CD14-positive monocyte (primary cell): ENCODE results near the gene TAS1R3. TPM values are rescaled to one million over a fixed set of nuclear protein-coding genes. Genes with fewer than 3 reads are reported as not detected.

Experiments used
- DNase-seq, 3 donors: peaks; one replicate each; pipeline ENCODE4 v3.0.0-alpha.2; 2011 to 2022
- H2AFZ ChIP-seq: 2 replicates; pipeline ENCODE4 v1.6.0; 2012; ENCODE audit warnings: mild to moderate bottlenecking, low read depth, low read length, inconsistent platforms; ENCODE audit not compliant: insufficient read depth, poor library complexity, severe bottlenecking
- H3K27ac ChIP-seq, 2 donors: 1 replicate in 1 of 2; 2 replicates in 1 of 2; pipeline ENCODE4 v1.5.1; 2012 to 2013; ENCODE audit warnings: low read length in 2 of 2, control low read depth in 1 of 2, inconsistent platforms in 1 of 2, low read depth in 1 of 2, mild to moderate bottlenecking in 1 of 2
- H3K27me3 ChIP-seq, 2 donors: one replicate each; pipeline versions ENCODE4 v1.6.0 to v1.6.1; 2011 to 2013; ENCODE audit warnings: low read length in 2 of 2; ENCODE audit not compliant: control insufficient read depth in 2 of 2, insufficient read depth in 2 of 2
- H3K36me3 ChIP-seq, 2 donors: replicated peaks in 1 of 2; 1 replicate in 1 of 2; 2 replicates in 1 of 2; pipeline versions ENCODE4 v1.5.1 to v1.6.1; 2012 to 2013; ENCODE audit warnings: low read length in 2 of 2, control low read depth in 1 of 2, inconsistent platforms in 1 of 2, mild to moderate bottlenecking in 1 of 2; ENCODE audit not compliant: insufficient read depth in 2 of 2, control insufficient read depth in 1 of 2
- H3K4me1 ChIP-seq, 2 donors: 1 replicate in 1 of 2; 2 replicates in 1 of 2; pipeline versions ENCODE4 v1.5.1 to v1.6.1; 2012 to 2013; ENCODE audit warnings: low read length in 2 of 2, control low read depth in 1 of 2, inconsistent platforms in 1 of 2, mild to moderate bottlenecking in 1 of 2, moderate library complexity in 1 of 2; ENCODE audit not compliant: insufficient read depth in 2 of 2, control insufficient read depth in 1 of 2
- H3K4me2 ChIP-seq: replicated peaks from 2 replicates; pipeline ENCODE3; 2012; ENCODE audit warnings: low read length, moderate library complexity, mild to moderate bottlenecking; ENCODE audit not compliant: poor library complexity, severe bottlenecking; ENCODE audit errors: extremely low read depth
- H3K4me3 ChIP-seq, 3 experiments: fragments of 200-600 bp in 1 of 3; sonication (generic) in 1 of 3; replicated peaks in 1 of 3; 1 replicate in 2 of 3; 2 replicates in 1 of 3; pipeline ENCODE4 v1.5.1; 2011 to 2013; ENCODE audit warnings: low read length in 3 of 3, mild to moderate bottlenecking in 3 of 3, control low read depth in 2 of 3, low read depth in 2 of 3, inconsistent platforms in 1 of 3, moderate library complexity in 1 of 3
- H3K79me2 ChIP-seq: 2 replicates; pipeline ENCODE4 v1.6.0; 2012; ENCODE audit warnings: mild to moderate bottlenecking, control low read depth, inconsistent platforms, low read length, moderate library complexity; ENCODE audit not compliant: insufficient read depth
- H3K9ac ChIP-seq: 2 replicates; pipeline ENCODE4 v1.6.0; 2017; ENCODE audit warnings: low read length, mild to moderate bottlenecking; ENCODE audit not compliant: insufficient read depth, poor library complexity, severe bottlenecking
- H3K9me3 ChIP-seq, 2 donors: replicated peaks in 1 of 2; 1 replicate in 1 of 2; 2 replicates in 1 of 2; pipeline versions ENCODE4 v1.5.1 to v1.6.1; 2012 to 2013; ENCODE audit warnings: low read length in 2 of 2, control low read depth in 1 of 2; ENCODE audit not compliant: control insufficient read depth in 1 of 2, insufficient read depth in 1 of 2
- H4K20me1 ChIP-seq: 2 replicates; pipeline ENCODE4 v1.6.0; 2012; ENCODE audit warnings: mild to moderate bottlenecking, low read length, control low read depth, moderate library complexity; ENCODE audit not compliant: insufficient read depth
- H3K27ac Mint-ChIP-seq, 7 donors: one replicate each; pipeline ENCODE4 v1.8.0; 2020; ENCODE audit warnings: mild to moderate bottlenecking in 7 of 7, mixed read lengths in 7 of 7, moderate library complexity in 6 of 7, inconsistent platforms in 2 of 7
- H3K27me3 Mint-ChIP-seq, 3 donors: one replicate each; pipeline ENCODE4 v1.8.0; 2021 to 2022; ENCODE audit warnings: low read depth in 3 of 3, mild to moderate bottlenecking in 3 of 3, mixed read lengths in 3 of 3, moderate library complexity in 3 of 3, inconsistent platforms in 1 of 3
- H3K36me3 Mint-ChIP-seq, 2 donors: one replicate each; pipeline ENCODE4 v1.8.0; 2020; ENCODE audit warnings: mixed read lengths in 2 of 2, inconsistent platforms in 1 of 2, mild to moderate bottlenecking in 1 of 2
- H3K4me1 Mint-ChIP-seq: one replicate; pipeline ENCODE4 v1.8.0; 2020; ENCODE audit warnings: mild to moderate bottlenecking, mixed read lengths
- H3K4me3 Mint-ChIP-seq, 2 donors: one replicate each; pipeline ENCODE4 v1.8.0; 2020; ENCODE audit warnings: mild to moderate bottlenecking in 2 of 2, mixed read lengths in 2 of 2, moderate library complexity in 1 of 2
- H3K9me3 Mint-ChIP-seq, 7 donors: one replicate each; pipeline ENCODE4 v1.8.0; 2020 to 2022; ENCODE audit warnings: mixed read lengths in 7 of 7, mild to moderate bottlenecking in 6 of 7, moderate library complexity in 6 of 7, inconsistent platforms in 2 of 7
- WGBS: methylation state at CpG from one replicate; pipeline ENCODE4 v1.1.5; 2013; ENCODE audit warnings: missing lambda C conversion rate; ENCODE audit not compliant: insufficient coverage; 5-methylcytosine and 5-hydroxymethylcytosine counted together
- intact Hi-C, 2 donors: fragments of 100-400 bp; cut with micrococcal nuclease; formaldehyde crosslinking; loops; one replicate each; pipeline versions ENCODE4 v1.15.0 to v1.15.1; 2023
- polyA plus RNA-seq, 3 donors: library from polyadenylated mRNA; depleted of rRNA in 1 of 3; unstranded in 2 of 3; stranded (reverse) in 1 of 3; fragments of 300-500 nt in 2 of 3; fragments of >200 nt in 1 of 3; fragmentation: Illumina TruSeq in 2 of 3; gene quantifications; 1 replicate in 2 of 3; 2 replicates in 1 of 3; pipeline ENCODE4 v1.2.3, GENCODE V29; 2012 to 2021
- TF ChIP-seq, protein P1 (sequence below): fragments of 200-600 bp; IDR thresholded peaks from one replicate; pipeline ENCODE4 v1.8.0; 2022; ENCODE audit warnings: antibody characterized with exemption, mild to moderate bottlenecking

The TAS1R3 gene
- polyA plus RNA-seq, 3 donors: 0.45 TPM; not detected in 2

DNA sequence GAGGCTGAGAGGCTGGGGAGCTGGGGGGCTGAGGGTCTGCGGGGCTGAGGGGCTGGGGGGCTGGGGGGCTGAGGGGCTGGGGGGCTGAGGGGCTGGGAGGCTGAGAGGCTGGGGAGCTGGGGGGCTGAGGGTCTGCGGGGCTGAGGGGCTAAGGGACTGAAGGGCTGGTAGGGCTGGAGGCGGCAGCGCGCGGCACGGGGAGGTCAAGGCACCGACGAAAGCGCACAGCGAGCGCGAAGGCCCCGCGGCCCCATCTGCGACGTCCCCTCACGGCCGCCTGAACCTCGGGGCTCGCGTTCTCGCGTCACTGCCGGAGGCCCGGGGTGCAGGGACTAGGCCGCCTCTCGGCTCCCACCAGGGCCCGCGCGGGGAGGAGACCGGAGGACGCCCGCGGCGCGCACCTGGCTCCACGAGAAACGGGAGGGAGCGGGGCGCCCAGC is 7.0 kb upstream of the TAS1R3 start:
- Histone ChIP-seq H3K4me3 (peak overlapping the region; percentile 65 to 92 (median 87)), H3K79me2 (peaks cover 59% of the 10 kb centered on the region)
- intact Hi-C loops: no loop called here

DNA sequence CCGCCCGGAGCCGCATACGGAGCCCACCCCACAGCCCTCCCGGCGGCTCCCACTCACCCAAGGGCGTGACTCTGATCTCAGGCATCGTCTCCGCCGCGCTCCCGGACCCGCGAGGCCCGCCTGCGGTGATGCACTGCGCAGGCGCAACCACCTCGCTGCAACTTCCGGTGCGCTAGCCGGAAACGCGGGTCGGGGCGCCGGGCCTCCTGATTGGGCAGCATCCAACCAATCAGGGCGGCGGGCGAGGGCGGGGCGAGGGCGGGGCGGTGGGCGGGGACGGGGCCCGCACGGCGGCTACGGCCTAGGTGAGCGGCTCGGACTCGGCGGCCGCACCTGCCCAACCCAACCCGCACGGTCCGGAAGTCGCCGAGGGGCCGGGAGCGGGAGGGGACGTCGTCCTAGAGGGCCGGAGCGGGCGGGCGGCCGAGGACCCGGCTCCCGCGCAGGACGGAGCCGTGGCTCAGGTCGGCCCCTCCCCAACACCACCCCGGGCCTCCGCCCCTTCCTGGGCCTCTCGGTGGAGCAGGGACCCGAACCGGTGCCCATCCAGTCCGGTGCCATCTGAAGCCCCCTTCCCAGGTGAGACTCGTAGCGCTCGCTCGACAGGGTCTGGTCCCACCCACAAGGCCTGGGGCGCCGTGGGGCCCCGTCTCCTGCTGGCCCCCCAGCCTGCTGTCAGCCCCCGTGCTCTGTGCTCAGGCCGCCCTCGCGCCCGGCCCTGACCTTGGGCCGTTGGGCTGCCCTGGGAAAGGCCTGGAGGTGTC is 6.4 kb upstream of the TAS1R3 start, which contains the start of the genes CPTP and INTS11:
Gene CPTP, plus strand, starts transcription at position 279 of the 764 bp plus-strand sequence. CDS start 2,109 bp downstream, outside the sequence.
Gene INTS11, minus strand, starts transcription at position 137 of the 764 bp plus-strand sequence. Its CDS starts 52 bp downstream, at position 85.
- Mint-ChIP-seq H3K4me1 (peaks cover 25% of the 10 kb centered on the region), H3K27ac (peak within 1 kb of the TSS in 6 of 7 donors; percentile 38 to 89 (median 82))
- H3K4me1 ChIP-seq: peaks cover 22 to 24% of the 10 kb centered on the region in 2 donors

More for the DNA sequence above, 7.0 kb upstream of the TAS1R3 start:
- H3K4me2 ChIP-seq: peak overlapping the region; percentile 98
- H3K36me3 ChIP-seq: peaks cover 27 to 30% of the 10 kb centered on the region in 2 donors
- H3K27me3 ChIP-seq: no peaks in the 10 kb centered on the region
- TF ChIP-seq, protein P1, sequence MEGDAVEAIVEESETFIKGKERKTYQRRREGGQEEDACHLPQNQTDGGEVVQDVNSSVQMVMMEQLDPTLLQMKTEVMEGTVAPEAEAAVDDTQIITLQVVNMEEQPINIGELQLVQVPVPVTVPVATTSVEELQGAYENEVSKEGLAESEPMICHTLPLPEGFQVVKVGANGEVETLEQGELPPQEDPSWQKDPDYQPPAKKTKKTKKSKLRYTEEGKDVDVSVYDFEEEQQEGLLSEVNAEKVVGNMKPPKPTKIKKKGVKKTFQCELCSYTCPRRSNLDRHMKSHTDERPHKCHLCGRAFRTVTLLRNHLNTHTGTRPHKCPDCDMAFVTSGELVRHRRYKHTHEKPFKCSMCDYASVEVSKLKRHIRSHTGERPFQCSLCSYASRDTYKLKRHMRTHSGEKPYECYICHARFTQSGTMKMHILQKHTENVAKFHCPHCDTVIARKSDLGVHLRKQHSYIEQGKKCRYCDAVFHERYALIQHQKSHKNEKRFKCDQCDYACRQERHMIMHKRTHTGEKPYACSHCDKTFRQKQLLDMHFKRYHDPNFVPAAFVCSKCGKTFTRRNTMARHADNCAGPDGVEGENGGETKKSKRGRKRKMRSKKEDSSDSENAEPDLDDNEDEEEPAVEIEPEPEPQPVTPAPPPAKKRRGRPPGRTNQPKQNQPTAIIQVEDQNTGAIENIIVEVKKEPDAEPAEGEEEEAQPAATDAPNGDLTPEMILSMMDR: no peak
- Mint-ChIP-seq H3K4me3 (peak overlapping the region; percentile 62 to 80), H3K36me3 (peaks cover 13 to 35% of the 10 kb centered on the region in 2 donors), H3K4me1 (peaks cover 25% of the 10 kb centered on the region), H3K27me3 (no peaks in the 10 kb centered on the region), H3K27ac (peak overlapping the region in 3 of 7 donors; percentile 63 to 80 (median 70)), H3K9me3 (no peaks in the 10 kb centered on the region)
- H3K27ac ChIP-seq: peak overlapping the region in 1 of 2 donors; percentile 78
- H3K9ac ChIP-seq: peak overlapping the region; percentile 90
- peak in 1 of 3 donors; percentile 4 for DNase-seq
- WGBS: under 1% methylated on average over 37 of the region's 41 CpGs
- H2AFZ ChIP-seq: peak overlapping the region; percentile 89
- H4K20me1 ChIP-seq: peaks cover 54% of the 10 kb centered on the region
- peaks cover 22 to 24% of the 10 kb centered on the region in 2 donors for H3K4me1 ChIP-seq
- no peaks in the 10 kb centered on the region for H3K9me3 ChIP-seq

More for the DNA sequence above, 6.4 kb upstream of the TAS1R3 start, which contains the start of the genes CPTP and INTS11:
- H3K27me3 Mint-ChIP-seq: no peaks in the 10 kb centered on the region
- Histone ChIP-seq H4K20me1 (peaks cover 48% of the 10 kb centered on the region), H3K79me2 (peaks cover 59% of the 10 kb centered on the region), H3K9ac (peak within 1 kb of the TSS; percentile 90), H3K27me3 (no peaks in the 10 kb centered on the region), H3K4me3 (peak within 1 kb of the TSS; percentile 65 to 92 (median 87)), H3K27ac (peak within 1 kb of the TSS; percentile 0 to 83), H2AFZ (peak within 1 kb of the TSS; percentile 89), H3K9me3 (no peaks in the 10 kb centered on the region), H3K36me3 (peaks cover 21 to 27% of the 10 kb centered on the region in 2 donors), H3K4me2 (peak within 1 kb of the TSS; percentile 98)
- H3K36me3 Mint-ChIP-seq: peaks cover 8 to 29% of the 10 kb centered on the region in 2 donors
- under 1% methylated on average over 83 of the region's 84 CpGs for WGBS
- H3K4me3 Mint-ChIP-seq: peak within 1 kb of the TSS; percentile 80 to 92
- TF ChIP-seq, protein P1: no peak
- intact Hi-C loops: no loop called here
- peak; percentile 89 to 93 (median 91) for DNase-seq
- H3K9me3 Mint-ChIP-seq: no peaks in the 10 kb centered on the region
